Measurements from ENCODE around the gene CFLAR. TPM values are rescaled to one million over a fixed set of nuclear protein-coding genes. Genes with fewer than 3 reads are reported as not detected.

CFLAR gene
- total RNA-seq, 1 experiment from 2014 or later: 7.6 TPM

- Mint-ChIP-seq H3K27ac (peak within 1 kb of the TSS; percentile 97 to 99 (median 97)), H3K4me3 (peak within 1 kb of the TSS; percentile 90 to 96), H3K9me3 (no peaks in the 10 kb centered on the region; a peak in 1 of 5 replicates), H3K36me3 (ENCODE audit: insufficient read depth in 1 of 3, low read depth in 3 of 3) (no peaks in the 10 kb centered on the region), H3K27me3 (ENCODE audit: low read depth) (peaks cover 1% of the 10 kb centered on the region; the same call in 1 of the 2 replicates), H3K4me1 (peaks cover 13 to 28% of the 10 kb centered on the region in 2 experiments)
- no peak within 1 kb of the TSS for H2BK5ac ChIP-seq (ENCODE audit: insufficient read length, low read length)
- H3K23ac ChIP-seq (ENCODE audit: insufficient read length, low read depth, low read length): no peak within 1 kb of the TSS
- H3K4me2 ChIP-seq (ENCODE audit: insufficient read depth, insufficient read length, low read length): peak within 1 kb of the TSS; percentile 70
- H3K4me1 ChIP-seq (ENCODE audit: insufficient read depth, low read length): no peaks in the 10 kb centered on the region
- peak within 1 kb of the TSS; percentile 33 for H3K27ac ChIP-seq (ENCODE audit: insufficient read length, low read depth, low read length)
- no peak within 1 kb of the TSS for H3K56ac ChIP-seq (ENCODE audit: insufficient read length, low read depth, low read length)
- H3K23me2 ChIP-seq (ENCODE audit: insufficient read length, low read depth, low read length, poor library complexity, severe bottlenecking): peaks cover 5% of the 10 kb centered on the region
- no peak within 1 kb of the TSS for H4K91ac ChIP-seq (ENCODE audit: insufficient read length, low read depth, low read length)
- no peak within 1 kb of the TSS for H2BK20ac ChIP-seq (ENCODE audit: low read depth, low read length, poor library complexity, severe bottlenecking)
- H2BK12ac ChIP-seq (ENCODE audit: insufficient read length, low read depth, low read length): no peak within 1 kb of the TSS
- DNase-seq: peak; percentile 94
- no peak within 1 kb of the TSS for H4K5ac ChIP-seq (ENCODE audit: insufficient read length, low read depth, low read length)
- no peak within 1 kb of the TSS for H2BK15ac ChIP-seq (ENCODE audit: low read depth, low read length)
- peak within 1 kb of the TSS; percentile 96 for H3K9ac ChIP-seq (ENCODE audit: extremely low read depth, insufficient read length, low read length)
- H3T11ph ChIP-seq (ENCODE audit: low read length): no peak within 1 kb of the TSS
- TF ChIP-seq CTCF (conservative IDR thresholded peaks at IDR 0.05): no peak
- peak within 1 kb of the TSS; percentile 86 for H3K18ac ChIP-seq (ENCODE audit: insufficient read length, low read depth, low read length)
- no peak within 1 kb of the TSS for H2BK120ac ChIP-seq (ENCODE audit: low read depth, low read length, poor library complexity, severe bottlenecking)
- H3K27me3 ChIP-seq (ENCODE audit: insufficient read depth, low read length): no peaks in the 10 kb centered on the region
- H3K4ac ChIP-seq (ENCODE audit: low read depth, low read length): no peak within 1 kb of the TSS
- no peaks in the 10 kb centered on the region for H3K79me1 ChIP-seq (ENCODE audit: insufficient read depth, low read depth, low read length, poor library complexity, severe bottlenecking)
- no CpG with 5 or more reads among the region's 34 CpGs for WGBS (ENCODE audit: extremely low coverage, insufficient read length, low lambda C conversion rate)
- no peak within 1 kb of the TSS for H4K8ac ChIP-seq (replicated peaks; ENCODE audit: insufficient read length, low read depth, low read length)
- no peaks in the 10 kb centered on the region for H4K20me1 ChIP-seq (ENCODE audit: control insufficient read depth, insufficient read depth, insufficient read length)
- H3K79me2 ChIP-seq (ENCODE audit: insufficient read depth, low read length): peaks cover 3% of the 10 kb centered on the region; the same call in 1 of the 2 replicates
- peak within 1 kb of the TSS; percentile 87; the same call in 1 of the 2 replicates for H3K14ac ChIP-seq (ENCODE audit: insufficient read depth, low read length)
- H2AK5ac ChIP-seq (ENCODE audit: insufficient read length, low read length): no peak within 1 kb of the TSS
- H3K9me3 ChIP-seq (ENCODE audit: control insufficient read depth, low read depth, low read length): no peaks in the 10 kb centered on the region
- H2AFZ ChIP-seq (ENCODE audit: low read length): peak within 1 kb of the TSS; percentile 76
Measured at GRCh38 chr2:201071479-201072200, 44.3 kb upstream of the CFLAR start, which contains the start of the genes HYCC2 and NDUFB3. HYCC2 (minus strand) TSS chr2:201071671; CDS start chr2:201024009, 47,662 bp downstream. NDUFB3 (plus strand) TSS chr2:201072001; CDS start chr2:201078883, 6,882 bp downstream.

Data from H9 (cell line).